IPS DF 19.7 (cell line): ENCODE measurements around the gene TMC1.
"Not testable (repeated sequence)": the region's sequence is repeated elsewhere in the genome, so short reads cannot be mapped to it uniquely, and the experiment has no call there.

Experiments used
- DNase-seq: peaks from one replicate; pipeline ENCODE4 v3.0.0-alpha.2; 2013; ENCODE audit warnings: low read depth, low spot score

TMC1 gene

DNA sequence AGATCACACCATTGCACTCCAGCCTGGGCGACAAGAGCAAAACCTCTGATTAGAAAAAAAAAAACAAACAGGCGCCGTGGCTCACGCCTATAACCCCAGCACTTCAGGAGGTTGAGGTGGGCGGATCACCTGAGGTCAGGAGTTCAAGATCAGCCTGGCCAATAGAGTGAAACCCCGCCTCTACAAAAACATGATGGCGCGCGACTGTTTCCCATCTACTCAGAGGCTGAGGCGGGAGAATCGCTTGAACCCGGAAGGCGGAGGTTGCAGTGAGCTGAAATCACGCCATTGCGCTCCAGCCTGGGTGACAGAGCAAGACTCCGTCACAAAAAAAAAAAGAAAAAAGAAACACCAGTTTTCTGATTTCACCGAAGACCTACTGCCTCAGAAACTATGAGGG lies at the start of gene TMC1:
TMC1 (plus strand) TSS at position 193 of the 400 bp plus-strand sequence. CDS start 127,041 bp downstream, outside the sequence.
- DNase-seq: not testable (repeated sequence)

DNA sequence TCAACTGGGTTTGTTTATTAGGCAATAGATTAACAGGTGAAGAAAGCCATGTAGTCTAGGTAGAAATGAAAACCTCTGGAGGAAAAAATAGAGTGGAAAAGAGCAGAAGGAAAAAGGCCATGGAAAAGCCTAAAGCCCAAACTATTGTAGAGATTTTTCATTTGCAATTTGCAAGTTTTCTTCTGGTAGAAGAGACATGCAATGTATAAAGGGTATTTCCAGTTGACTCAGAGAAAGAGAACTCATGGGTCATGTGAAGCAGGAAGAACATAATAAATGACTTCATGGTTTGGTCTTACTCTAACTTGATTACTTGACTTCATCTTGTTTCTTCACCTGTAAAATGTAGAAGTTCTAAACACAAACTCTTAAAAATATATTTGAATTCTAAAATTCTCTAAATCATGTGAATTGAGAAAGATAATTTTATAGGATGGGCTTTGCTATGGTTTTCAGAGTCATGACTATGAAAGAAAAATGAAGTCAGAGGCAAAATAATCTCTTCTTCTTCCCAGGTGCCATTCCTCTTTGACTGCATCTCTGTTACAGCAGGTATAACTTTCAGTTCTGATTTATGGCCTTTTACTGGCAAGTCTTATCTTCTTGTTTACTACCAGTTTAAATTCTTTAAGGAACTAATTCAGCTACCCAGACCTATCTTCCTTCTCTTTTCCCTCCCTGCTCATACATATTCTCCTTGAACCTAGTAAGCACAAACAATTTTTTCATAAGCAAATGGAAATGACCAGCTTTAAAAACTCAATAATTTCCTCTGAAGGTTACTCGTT lies 47.7 kb upstream of the TMC1 start:
- DNase-seq: no peak

DNA sequence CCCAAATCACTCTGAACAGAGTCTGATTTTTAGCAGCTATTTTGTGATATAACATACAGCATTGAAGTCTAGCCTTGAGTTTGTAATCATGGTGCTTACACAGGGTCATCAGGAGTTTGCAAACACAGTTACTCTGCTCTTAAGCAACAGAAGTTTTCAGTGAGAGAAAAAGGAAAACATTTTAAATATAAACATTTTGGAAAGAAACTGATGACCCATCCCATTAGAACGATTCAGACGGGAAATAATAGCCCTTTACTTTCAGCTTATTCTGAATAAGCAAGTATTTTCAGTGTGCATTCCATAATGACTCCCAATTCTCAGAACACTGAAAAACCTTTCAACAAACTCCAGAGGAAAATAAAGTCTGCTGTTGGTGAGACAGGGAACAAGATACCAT lies 46.7 kb upstream of the TMC1 start:
- DNase-seq: no peak

- no peak for DNase-seq
Observed at GRCh38 chr9:72476100-72476499, 45.3 kb upstream of the TMC1 start.

GRCh38 chr9:72476617-72477437 lies 44.6 kb upstream of the TMC1 start:
- no peak for DNase-seq

DNA sequence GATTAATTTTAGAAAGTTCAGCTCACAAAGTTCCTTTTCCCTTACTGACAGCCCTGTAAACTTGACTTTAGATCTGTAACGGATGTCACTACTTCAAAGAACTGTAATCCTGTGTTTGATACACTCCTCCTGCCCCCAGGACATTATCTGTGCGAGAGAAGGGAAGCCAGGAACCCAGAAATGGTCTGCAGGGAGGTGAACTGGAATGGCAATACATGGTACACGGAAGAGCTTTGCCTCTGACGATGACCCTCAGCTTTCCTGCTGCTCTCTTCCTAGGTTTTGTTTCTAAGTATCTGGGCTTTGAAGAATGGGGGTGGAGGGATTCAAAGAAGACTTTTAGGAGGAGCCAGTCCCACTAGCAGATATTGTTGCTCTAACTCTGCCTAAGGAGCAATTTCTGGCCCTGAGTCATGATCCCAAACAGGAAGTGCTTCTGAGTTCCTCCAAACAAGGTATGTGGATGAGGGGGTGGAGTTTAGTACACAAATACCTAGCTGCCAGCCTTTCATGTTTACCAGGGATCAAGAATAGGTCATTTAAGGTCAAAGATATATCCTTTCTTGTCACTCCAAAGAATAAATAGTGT lies 43.4 kb upstream of the TMC1 start:
- DNase-seq: no peak

- DNase-seq: no peak
Observed at GRCh38 chr9:72478966-72479365, 42.4 kb upstream of the TMC1 start.

DNA sequence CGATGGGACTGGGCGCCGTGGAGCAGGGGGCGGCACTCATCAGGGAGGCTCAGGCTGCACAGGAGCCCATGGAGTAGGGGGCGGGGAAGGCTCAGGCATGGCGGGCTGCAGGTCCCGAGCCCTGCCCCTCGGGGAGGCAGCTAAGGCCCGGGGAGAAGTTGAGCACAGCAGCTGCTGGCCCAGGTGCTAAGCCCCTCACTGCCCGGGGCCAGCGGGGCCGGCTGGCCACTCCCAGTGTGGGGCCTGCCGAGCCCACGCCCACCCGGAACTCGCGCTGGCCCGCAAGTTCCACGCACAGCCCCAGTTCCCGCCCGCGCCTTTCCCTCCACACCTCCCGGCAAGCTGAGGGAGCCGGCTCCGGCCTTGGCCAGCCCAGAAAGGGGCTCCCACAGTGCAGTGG lies 41.1 kb upstream of the TMC1 start:
- not testable (repeated sequence) for DNase-seq

DNA sequence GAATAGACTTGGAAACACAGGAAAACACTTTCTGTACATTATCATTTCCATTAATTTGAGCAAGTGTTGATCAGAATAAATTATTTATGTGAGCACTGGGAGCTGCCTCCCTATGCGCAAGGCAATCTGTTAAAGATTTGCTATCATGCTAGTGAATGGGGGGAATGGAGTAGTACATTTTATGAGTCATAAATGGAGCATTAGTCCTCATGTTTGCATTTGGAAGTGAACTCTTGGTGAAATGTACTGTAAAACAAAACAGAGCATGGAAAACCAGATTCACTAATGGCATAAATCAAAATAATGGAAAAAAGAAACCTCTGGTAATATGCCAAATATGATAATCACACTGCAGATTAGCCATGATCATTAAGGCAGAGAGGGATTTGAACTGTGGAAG lies 40.5 kb upstream of the TMC1 start:
- DNase-seq: no peak

- DNase-seq: no peak
Observed at GRCh38 chr9:72485821-72486593, 35.4 kb upstream of the TMC1 start.

GRCh38 chr9:72486594-72486955 lies 34.8 kb upstream of the TMC1 start:
- no peak for DNase-seq

DNA sequence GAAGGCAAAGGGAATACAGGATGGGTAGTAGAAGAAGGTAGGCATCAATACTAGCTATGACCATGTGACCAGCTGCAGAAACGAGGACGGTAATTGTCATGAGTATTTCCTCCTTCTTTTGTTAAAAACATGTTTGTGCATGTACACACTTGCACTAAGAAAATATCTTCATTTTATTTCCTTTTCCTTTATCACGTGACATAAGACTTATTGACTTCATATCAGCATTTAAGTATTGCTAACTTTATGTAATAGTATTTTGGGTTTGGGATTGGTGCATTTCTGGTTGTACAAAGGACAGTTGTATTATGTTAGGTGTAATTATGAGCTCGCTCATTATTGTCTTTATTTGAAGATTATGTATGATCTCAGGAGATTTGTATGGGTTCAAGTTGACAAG lies 33.7 kb upstream of the TMC1 start:
- DNase-seq: not testable (repeated sequence)

DNA sequence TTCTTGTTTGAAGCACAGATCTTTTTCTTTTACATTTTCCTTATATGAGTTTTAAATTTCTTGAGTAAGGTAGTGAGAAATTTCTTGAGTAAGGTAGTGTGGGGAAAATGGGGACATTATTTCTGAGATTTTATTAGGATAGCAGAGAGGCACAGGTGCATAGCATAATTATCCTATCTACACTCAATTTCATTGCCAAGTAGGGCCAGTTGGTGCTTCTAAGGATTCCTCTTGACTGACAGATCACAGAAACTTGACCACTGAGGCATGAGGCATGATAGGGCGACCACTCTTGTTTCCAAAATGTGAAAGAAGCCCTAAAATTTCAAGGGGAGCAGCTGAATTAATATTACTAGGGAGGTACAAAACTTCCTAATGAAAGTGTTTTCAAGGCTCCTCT lies 31.4 kb upstream of the TMC1 start:
- no peak for DNase-seq

GRCh38 chr9:72491242-72491641 lies 30.2 kb upstream of the TMC1 start:
- no peak for DNase-seq

DNA sequence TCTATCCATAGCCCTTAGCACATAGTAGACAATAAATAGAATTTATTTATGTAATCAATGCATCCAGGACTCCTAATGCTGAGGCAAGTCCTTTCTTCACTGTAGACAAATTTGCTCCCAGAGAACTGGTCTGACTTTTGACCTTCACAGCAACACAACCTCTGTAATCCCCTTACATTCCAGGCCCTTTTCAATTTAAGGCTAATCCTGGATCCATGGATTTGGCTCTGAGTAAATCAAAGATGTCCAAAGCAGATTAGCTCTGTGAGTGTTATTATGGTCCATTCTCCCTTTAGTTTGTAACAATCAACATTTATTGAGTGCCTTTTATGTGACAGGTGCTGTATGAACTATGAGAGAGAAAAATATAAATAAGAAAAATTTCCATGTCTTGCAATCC lies 27.4 kb upstream of the TMC1 start:
- DNase-seq: no peak

- no peak for DNase-seq
Observed at GRCh38 chr9:72497447-72498046, 23.9 kb upstream of the TMC1 start.

DNA sequence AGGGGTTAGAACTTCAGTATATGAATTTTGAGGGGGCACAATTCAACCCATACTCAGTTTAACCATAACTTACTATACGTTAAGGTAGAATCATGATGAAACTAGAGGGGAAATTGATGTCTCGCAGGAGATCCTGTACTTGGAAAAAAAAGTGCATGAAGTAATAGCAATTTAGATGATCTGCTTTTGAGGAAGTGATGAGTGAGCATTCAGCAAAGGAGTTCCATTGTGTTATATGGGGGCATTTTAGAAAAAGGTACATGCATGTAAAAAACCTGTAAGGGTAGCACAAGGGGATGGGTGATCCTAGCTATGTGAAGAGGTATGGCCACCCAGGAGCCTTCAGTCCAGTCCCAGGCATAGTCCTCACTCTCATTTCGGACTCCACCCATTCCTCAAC lies 14.8 kb upstream of the TMC1 start:
- DNase-seq: no peak

DNA sequence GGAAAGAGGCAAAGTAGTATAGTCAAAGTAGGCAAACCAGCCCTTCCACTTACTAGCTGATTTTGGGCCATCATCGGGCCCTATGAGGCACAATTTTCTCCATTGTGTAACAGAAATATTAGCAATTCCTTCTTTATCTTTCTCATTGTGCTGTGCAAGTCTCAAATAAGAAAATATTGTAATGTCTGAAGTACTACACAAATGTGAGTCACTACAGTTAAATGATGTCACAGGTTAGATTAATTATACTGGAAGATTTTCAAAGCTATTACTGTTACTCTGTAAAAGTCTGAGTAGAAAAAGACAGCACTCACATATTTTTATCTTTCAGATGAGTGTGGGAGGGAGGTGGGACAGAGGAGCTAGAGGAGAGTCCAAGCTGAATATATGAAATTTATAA lies 12.4 kb upstream of the TMC1 start:
- no peak for DNase-seq

DNA sequence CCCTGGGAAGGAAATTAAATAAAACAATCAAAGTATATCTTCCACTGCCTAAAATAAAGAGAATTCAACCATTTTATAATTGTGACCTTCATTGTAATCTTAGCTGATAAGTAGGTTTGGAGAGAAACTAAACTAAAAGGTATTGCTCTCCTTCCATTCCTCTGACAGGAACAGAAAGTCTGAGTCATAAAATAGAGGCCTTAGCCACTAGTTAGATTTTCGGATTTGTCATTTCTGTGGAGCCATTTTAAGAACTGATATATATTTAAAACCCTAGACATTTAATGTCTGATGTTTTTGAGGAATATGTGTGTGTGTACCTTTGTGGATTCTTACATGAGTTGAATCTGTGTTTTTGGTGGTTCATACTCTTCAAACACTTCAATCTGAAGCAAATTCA lies 11.8 kb upstream of the TMC1 start:
- no peak for DNase-seq

GRCh38 chr9:72521011-72521410 lies 397 bp upstream of the TMC1 start:
- DNase-seq: not testable (repeated sequence)

DNA sequence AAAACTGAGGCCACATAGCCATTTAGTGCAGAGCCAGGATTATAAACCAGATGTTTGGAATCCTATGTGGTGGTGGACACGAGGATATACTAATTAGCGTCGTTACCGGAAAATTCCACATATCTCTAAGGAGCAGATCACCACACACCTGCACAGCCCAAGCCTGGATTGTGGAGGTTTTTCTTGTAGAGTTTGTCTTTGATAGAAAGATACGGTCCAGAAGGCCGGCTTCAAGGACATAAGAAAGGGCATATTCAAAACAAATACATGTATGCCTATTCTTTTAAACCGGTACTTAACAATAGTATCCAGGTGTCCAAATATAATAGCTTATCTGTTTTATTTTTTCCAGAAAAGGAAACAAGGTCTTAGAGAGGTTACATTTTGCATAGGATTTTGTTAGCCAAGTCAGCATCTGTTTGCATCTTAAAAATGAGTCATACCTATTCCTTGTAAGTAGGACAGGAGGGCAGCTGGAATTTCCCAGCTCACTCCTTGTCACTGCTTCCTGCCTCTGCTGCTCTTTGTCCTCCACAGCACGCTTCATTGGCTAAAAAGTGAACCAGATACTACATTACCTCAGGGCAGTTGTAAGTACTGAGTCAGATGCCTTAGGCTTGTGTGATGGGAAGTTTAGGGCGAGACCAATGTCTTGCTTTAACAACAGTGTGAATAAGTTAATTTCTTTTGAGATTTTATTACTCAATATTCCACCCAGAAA lies 3.6 kb downstream of the TMC1 start:
- DNase-seq: no peak
